ENCODE data around the gene RPN2. TPM values are rescaled to one million over a fixed set of nuclear protein-coding genes. Genes with fewer than 3 reads are reported as not detected.
A peak's percentile ranks its signal among the peaks of the same experiment; 100 is the strongest.

Gene RPN2
- total RNA-seq, 8 experiments from 2014 or later, result 94.2 to 354 (median 152) TPM

DNA sequence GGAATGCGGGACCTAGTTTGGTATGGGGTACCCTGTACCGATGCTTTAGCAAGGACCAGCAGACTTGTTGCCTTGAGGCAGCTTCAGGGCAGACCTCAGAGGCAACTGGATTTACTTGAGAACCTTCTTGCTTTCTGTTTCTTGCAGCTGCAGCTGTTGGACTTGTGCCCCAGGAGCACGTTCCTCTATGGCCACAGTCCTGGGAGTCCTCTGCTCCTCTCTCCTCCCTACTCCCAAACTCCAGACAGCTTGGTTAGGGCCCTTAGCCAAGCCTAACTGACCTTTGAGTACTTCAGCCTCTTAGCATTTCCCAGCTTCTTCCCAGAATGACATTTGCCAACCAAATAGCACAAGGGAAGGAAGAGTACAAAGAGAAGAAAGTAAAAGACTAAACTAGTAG, 47.8 kb downstream of the RPN2 start:
- H3K27ac ChIP-seq, result no peak overlapping the region

DNA sequence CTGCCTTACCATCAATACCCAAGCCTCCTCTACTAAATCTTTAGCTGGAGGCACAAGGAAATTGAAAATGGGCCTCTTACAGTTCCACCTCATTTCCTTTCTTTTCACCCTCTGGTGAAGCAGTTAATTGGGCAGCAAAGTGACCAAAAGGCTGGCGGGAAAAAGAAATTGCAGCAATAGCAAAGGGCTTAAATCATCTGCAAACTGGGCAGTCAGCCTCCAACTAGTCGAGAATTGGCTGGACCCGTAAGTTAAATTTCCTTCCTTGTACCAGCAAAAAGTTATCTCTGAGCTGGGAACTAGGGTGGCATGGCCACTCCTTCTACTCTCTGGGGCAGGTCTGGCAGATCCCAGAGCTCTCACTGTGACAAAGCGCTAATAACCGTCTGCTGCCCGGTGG, 49.0 kb downstream of the RPN2 start:
- WGBS, 10 experiments, result 42 to 94% (median 70%) methylated on average over 1 to 6 of the region's 6 CpGs; no CpG with 5 or more reads in 3 of the 10 experiments
- peaks cover 26 to 31% of the 10 kb centered on the region in 2 donors for H3K4me1 ChIP-seq (replicated peaks in 1 of 2)
- H3K4me3 ChIP-seq, result no peak overlapping the region
- in situ Hi-C loops (cut with MboI; ENCODE audit: low pct_unique_long_range_greater_than_20kb in 2 of 9, low sequenced_read_pairs in 9 of 9, unreplicated experiment in 9 of 9), result no loop called here
- ATAC-seq (replicated peaks in 6 of 8), result no peak
- peak overlapping the region in 1 of 2 donors; percentile 21 for H3K27ac ChIP-seq

More for the DNA sequence above, 47.8 kb downstream of the RPN2 start:
- in situ Hi-C loops (cut with MboI; ENCODE audit: low pct_unique_long_range_greater_than_20kb in 2 of 9, low sequenced_read_pairs in 9 of 9, unreplicated experiment in 9 of 9), result no loop called here
- H3K4me1 ChIP-seq (replicated peaks in 1 of 2), result peaks cover 26 to 31% of the 10 kb centered on the region in 2 donors
- WGBS, 10 experiments, result 81 to 100% (median 90%) methylated on average over 1 to 3 of the region's 3 CpGs; no CpG with 5 or more reads in 5 of the 10 experiments
- ATAC-seq (replicated peaks in 6 of 8), result no peak
- H3K4me3 ChIP-seq, result no peak overlapping the region

GRCh38 chr20:37228656-37229055, 49.5 kb downstream of the RPN2 start:
- no peak overlapping the region for H3K4me3 ChIP-seq
- no peak overlapping the region for H3K27ac ChIP-seq
- WGBS, 10 experiments, result 75 to 100% (median 83%) methylated on average over 1 to 5 of the region's 5 CpGs; no CpG with 5 or more reads in 4 of the 10 experiments
- ATAC-seq (replicated peaks in 6 of 8), result no peak
- in situ Hi-C loops (cut with MboI; ENCODE audit: low pct_unique_long_range_greater_than_20kb in 2 of 9, low sequenced_read_pairs in 9 of 9, unreplicated experiment in 9 of 9), result no loop called here
- H3K4me1 ChIP-seq (replicated peaks in 1 of 2), result peaks cover 26 to 31% of the 10 kb centered on the region in 2 donors

- Histone ChIP-seq H3K27ac (peak overlapping the region; percentile 66 to 81), H3K4me3 (no peak overlapping the region), H3K4me1 (replicated peaks in 1 of 2) (peaks cover 26 to 31% of the 10 kb centered on the region in 2 donors)
- peak in 5 of 8 experiments; percentile 49 to 58 (median 56) for ATAC-seq (replicated peaks in 6 of 8)
- 14 to 100% (median 53%) methylated on average over 1 to 4 of the region's 4 CpGs; no CpG with 5 or more reads in 4 of the 10 experiments for whole genome bisulfite sequencing, 10 experiments
- in situ Hi-C loops (cut with MboI; ENCODE audit: low pct_unique_long_range_greater_than_20kb in 2 of 9, low sequenced_read_pairs in 9 of 9, unreplicated experiment in 9 of 9), result no loop called here
These were observed 50.2 kb downstream of the RPN2 start for GRCh38 chr20:37229357-37229756.

DNA sequence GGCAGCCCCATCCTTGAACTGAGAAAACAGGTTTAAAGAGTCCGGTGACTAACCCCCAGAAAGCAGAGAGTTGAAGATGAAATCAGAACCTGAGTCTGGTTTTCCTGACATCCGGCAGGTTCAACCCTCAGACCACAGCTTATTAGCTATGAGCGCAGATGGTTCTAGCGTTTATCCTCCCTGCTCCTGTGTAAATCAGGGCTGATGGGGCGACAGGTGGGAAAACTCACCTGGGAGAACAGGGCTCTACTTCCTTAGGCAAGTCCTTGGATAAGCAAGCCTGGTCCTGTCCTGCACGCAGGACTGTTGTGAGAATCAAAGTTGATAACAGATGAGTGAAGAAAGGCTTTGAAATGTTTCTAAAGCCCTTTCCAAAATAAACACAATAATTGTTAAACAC, 51.1 kb downstream of the RPN2 start:
- H3K4me3 ChIP-seq, result no peak overlapping the region
- H3K4me1 ChIP-seq (replicated peaks in 1 of 2), result peaks cover 26 to 32% of the 10 kb centered on the region in 2 donors
- ATAC-seq (replicated peaks in 6 of 8), result no peak
- H3K27ac ChIP-seq, result peak overlapping the region; percentile 66 to 81
- 86 to 100% (median 90%) methylated on average over 1 to 5 of the region's 6 CpGs; no CpG with 5 or more reads in 2 of the 10 experiments for WGBS, 10 experiments
- in situ Hi-C loops (cut with MboI; ENCODE audit: low pct_unique_long_range_greater_than_20kb in 2 of 9, low sequenced_read_pairs in 9 of 9, unreplicated experiment in 9 of 9), result no loop called here

- in situ Hi-C loops (cut with MboI; ENCODE audit: low pct_unique_long_range_greater_than_20kb in 2 of 9, low sequenced_read_pairs in 9 of 9, unreplicated experiment in 9 of 9), result no loop called here
- WGBS, 10 experiments, result 60 to 100% (median 90%) methylated on average over 1 to 6 of the region's 13 CpGs; no CpG with 5 or more reads in 5 of the 10 experiments
- no peak overlapping the region for H3K27ac ChIP-seq
These were observed 53.0 kb downstream of the RPN2 start for GRCh38 chr20:37231947-37232630.

DNA sequence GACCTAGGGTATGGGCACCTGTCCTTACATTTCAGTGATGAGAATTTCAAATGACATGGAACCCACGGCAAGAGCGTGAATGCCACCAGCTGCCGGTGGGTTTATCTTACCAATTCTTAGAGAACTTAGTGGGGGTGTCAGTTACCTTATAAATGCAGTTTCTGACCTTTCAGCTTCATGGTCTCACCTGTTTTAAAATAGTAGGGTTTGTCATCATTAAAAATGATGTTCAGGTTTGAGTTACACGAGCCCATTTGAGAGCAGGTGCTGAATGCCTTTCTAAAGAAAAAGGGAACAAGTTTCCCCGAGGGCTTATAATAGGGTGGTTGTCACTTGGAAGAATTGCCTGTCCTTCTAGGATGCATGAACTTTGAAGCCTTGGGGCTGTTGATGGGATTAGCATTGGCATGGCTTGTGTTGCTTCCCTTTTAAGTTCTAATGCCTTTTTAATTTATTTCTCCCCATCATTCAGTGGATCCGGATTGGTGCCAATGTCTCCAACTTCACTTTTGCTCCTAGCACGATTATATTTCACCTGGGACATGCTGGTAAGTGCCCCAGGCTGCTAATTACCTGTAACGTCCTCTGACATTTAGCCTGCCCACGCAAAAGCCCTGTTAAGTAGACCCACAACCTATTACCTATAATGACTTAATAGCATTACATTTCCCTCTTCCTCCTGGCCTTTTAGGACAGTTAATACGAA, 54.6 kb downstream of the RPN2 start:
- 73 to 100% (median 90%) methylated on average over 1 to 10 of the region's 10 CpGs for WGBS, 10 experiments
- ATAC-seq (replicated peaks in 6 of 8), result no peak
- H3K4me1 ChIP-seq (replicated peaks in 1 of 2), result peaks cover 27 to 29% of the 10 kb centered on the region in 2 donors
- in situ Hi-C loops (cut with MboI; ENCODE audit: low pct_unique_long_range_greater_than_20kb in 2 of 9, low sequenced_read_pairs in 9 of 9, unreplicated experiment in 9 of 9), result no loop called here
- no peak overlapping the region for H3K27ac ChIP-seq
- no peak overlapping the region for H3K4me3 ChIP-seq

More at GRCh38 chr20:37231947-37232630, 53.0 kb downstream of the RPN2 start:
- ATAC-seq (replicated peaks in 6 of 8), result no peak
- Histone ChIP-seq H3K4me3 (no peak overlapping the region), H3K4me1 (replicated peaks in 1 of 2) (peaks cover 26 to 38% of the 10 kb centered on the region in 2 donors)

DNA sequence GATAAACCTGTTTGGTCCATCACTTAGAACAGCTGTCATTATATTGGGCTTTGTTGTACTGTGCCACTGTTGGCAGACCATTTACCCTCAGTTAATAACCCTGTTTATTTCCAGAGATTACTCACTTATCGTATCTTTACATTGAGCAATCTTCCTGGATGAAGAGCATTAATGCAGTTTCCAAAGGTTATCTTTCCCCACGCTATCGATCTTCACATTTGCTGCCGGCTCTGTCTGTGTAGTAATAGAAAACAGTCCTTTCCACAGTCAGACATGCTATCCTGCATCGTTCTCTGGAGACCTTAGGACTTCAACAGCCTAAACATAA, 55.1 kb downstream of the RPN2 start:
- in situ Hi-C loops (cut with MboI; ENCODE audit: low pct_unique_long_range_greater_than_20kb in 2 of 9, low sequenced_read_pairs in 9 of 9, unreplicated experiment in 9 of 9), result no loop called here
- ATAC-seq (replicated peaks in 6 of 8), result no peak

GRCh38 chr20:37235065-37235464, 55.9 kb downstream of the RPN2 start:
- WGBS, 10 experiments, result 38 to 93% (median 76%) methylated on average over 1 to 6 of the region's 6 CpGs; no CpG with 5 or more reads in 1 of the 10 experiments
- in situ Hi-C loops (cut with MboI; ENCODE audit: low pct_unique_long_range_greater_than_20kb in 2 of 9, low sequenced_read_pairs in 9 of 9, unreplicated experiment in 9 of 9), result no loop called here
- ATAC-seq (replicated peaks in 6 of 8), result no peak
- Histone ChIP-seq H3K4me3 (no peak overlapping the region), H3K27ac (peak overlapping the region in 1 of 2 donors; percentile 56), H3K4me1 (replicated peaks in 1 of 2) (peaks cover 24 to 27% of the 10 kb centered on the region in 2 donors)

More for the DNA sequence above, 55.1 kb downstream of the RPN2 start:
- H3K4me1 ChIP-seq (replicated peaks in 1 of 2), result peaks cover 24 to 27% of the 10 kb centered on the region in 2 donors
- H3K4me3 ChIP-seq, result no peak overlapping the region
- 58 to 100% (median 95%) methylated on average over 1 to 5 of the region's 5 CpGs for WGBS, 10 experiments
- H3K27ac ChIP-seq, result no peak overlapping the region

DNA sequence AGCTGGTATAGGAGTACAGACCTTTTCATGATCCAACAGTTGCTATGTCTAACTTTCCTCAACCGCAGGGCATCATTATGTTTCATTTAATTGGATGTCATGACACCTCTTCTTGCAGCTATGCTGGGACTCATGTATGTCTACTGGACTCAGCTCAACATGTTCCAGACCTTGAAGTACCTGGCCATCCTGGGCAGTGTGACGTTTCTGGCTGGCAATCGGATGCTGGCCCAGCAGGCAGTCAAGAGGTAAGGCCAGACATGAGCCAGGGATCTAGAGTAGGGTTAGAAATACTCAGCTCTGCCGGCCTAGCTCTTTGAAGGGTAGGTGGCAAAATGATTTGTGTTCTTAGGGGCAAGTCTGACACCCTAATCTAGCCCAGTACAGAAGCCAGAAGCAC, 57.3 kb downstream of the RPN2 start:
- ATAC-seq (replicated peaks in 6 of 8), result no peak
- WGBS, 10 experiments, result 67 to 100% (median 80%) methylated on average over 1 to 4 of the region's 4 CpGs; no CpG with 5 or more reads in 3 of the 10 experiments
- in situ Hi-C loops (cut with MboI; ENCODE audit: low pct_unique_long_range_greater_than_20kb in 2 of 9, low sequenced_read_pairs in 9 of 9, unreplicated experiment in 9 of 9), result no loop called here

GRCh38 chr20:37237656-37238055, 58.5 kb downstream of the RPN2 start:
- Histone ChIP-seq H3K4me1 (replicated peaks in 1 of 2) (peaks cover 25 to 36% of the 10 kb centered on the region in 2 donors), H3K27ac (no peak overlapping the region), H3K4me3 (no peak overlapping the region)
- in situ Hi-C loops (cut with MboI; ENCODE audit: low pct_unique_long_range_greater_than_20kb in 2 of 9, low sequenced_read_pairs in 9 of 9, unreplicated experiment in 9 of 9), result no loop called here
- ATAC-seq (replicated peaks in 6 of 8), result no peak
- 78 to 100% (median 99%) methylated on average over 2 to 5 of the region's 5 CpGs; no CpG with 5 or more reads in 4 of the 10 experiments for WGBS, 10 experiments

More for the DNA sequence above, 57.3 kb downstream of the RPN2 start:
- peaks cover 25 to 33% of the 10 kb centered on the region in 2 donors for H3K4me1 ChIP-seq (replicated peaks in 1 of 2)
- no peak overlapping the region for H3K4me3 ChIP-seq
- H3K27ac ChIP-seq, result no peak overlapping the region

DNA sequence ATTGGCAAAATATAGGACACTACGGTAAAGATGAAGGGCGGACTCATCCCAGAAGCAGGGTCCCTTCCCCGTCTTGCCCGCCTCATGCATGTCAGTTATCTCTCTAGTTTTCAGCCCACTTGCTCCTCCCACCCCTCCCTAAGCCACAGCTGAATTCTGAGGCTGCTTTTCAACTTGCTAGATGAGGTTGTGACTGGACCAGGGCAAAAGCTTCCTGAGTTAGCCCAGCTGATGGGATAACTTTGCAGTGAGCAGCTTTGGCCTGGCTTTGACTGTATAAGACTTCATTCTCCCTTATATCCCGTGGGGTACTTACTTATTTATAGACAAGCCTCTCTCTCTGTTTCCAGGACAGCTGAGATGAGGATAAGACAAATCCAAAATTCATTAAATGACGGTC, 59.3 kb downstream of the RPN2 start:
- WGBS, 10 experiments, result 40 to 100% (median 95%) methylated on average over 1 to 6 of the region's 6 CpGs
- H3K4me3 ChIP-seq, result no peak overlapping the region
- in situ Hi-C loops (cut with MboI; ENCODE audit: low pct_unique_long_range_greater_than_20kb in 2 of 9, low sequenced_read_pairs in 9 of 9, unreplicated experiment in 9 of 9), result no loop called here
- H3K27ac ChIP-seq, result no peak overlapping the region
- peaks cover 25 to 36% of the 10 kb centered on the region in 2 donors for H3K4me1 ChIP-seq (replicated peaks in 1 of 2)
- peak in 1 of 8 experiments; percentile 9 for ATAC-seq (replicated peaks in 6 of 8)

GRCh38 chr20:37238935-37239451, 59.9 kb downstream of the RPN2 start:
- in situ Hi-C loops (cut with MboI; ENCODE audit: low pct_unique_long_range_greater_than_20kb in 2 of 9, low sequenced_read_pairs in 9 of 9, unreplicated experiment in 9 of 9), result no loop called here
- Histone ChIP-seq H3K4me1 (replicated peaks in 1 of 2) (peaks cover 25 to 36% of the 10 kb centered on the region in 2 donors), H3K4me3 (no peak overlapping the region), H3K27ac (no peak overlapping the region)
- peak in 7 of 8 experiments; percentile 16 to 91 (median 30) for ATAC-seq (replicated peaks in 6 of 8)
- 0 to 57% methylated on average over 1 of the region's 1 CpG; no CpG with 5 or more reads in 8 of the 10 experiments for WGBS, 10 experiments

Data from motor neuron (in vitro differentiated cells).